GM19463 (cell line): ENCODE measurements around the gene SAMHD1.
"Not testable (repeated sequence)": the region's sequence is repeated elsewhere in the genome, so short reads cannot be mapped to it uniquely, and the experiment has no call there.

Experiments
- ATAC-seq: cut with Tn5 transposase; IDR thresholded peaks from one replicate; pipeline ENCODE4 v1.9.1; 2021; ENCODE audit warnings: mild to moderate bottlenecking, moderate library complexity; ENCODE audit not compliant: unreplicated experiment

Gene SAMHD1

GRCh38 chr20:36856691-36857635 lies 94.5 kb downstream of the SAMHD1 start:
- no peak for ATAC-seq

DNA sequence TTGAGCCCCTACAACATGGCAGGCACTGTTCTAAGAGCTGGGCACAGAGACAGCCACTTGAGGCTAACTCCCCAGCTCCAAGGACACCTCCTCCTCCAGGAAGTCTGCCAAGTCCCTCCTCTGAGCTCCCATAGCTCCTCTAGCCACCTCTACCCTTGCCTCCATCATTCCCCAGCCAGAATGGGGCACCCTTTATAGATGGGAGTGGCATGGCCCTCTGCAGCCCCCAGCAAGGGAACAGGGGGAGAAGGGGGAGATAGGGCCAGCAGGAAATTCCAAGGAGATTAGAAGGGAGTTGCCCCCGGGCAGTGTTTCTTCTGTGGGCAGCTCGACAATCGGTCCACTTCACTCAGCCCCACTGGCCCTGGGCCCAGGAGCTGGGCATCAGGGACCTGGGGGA lies 95.3 kb downstream of the SAMHD1 start:
- no peak for ATAC-seq

DNA sequence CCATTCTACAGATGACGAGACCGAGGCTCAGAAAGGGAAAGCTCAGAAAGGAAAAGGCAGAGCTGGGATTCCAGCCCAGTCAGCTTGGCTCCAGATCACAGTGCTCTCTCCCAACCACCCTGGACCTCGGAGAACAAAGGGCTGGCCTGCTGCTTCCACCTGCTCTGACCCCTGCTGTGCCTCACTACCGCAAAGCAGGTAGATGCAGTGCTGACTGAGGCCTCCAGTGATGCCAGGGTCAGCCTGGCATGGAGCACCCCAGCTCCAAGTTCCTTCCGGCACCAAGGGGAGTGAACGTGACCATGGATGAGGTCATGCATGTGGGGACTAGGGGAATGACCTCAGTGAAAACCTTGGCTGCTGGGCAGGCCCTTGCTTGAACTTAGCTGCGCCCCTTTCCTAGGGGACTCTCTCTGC lies 96.3 kb downstream of the SAMHD1 start:
- ATAC-seq: no peak

- no peak for ATAC-seq
These were observed 96.9 kb downstream of the SAMHD1 start for GRCh38 chr20:36854348-36855240.

GRCh38 chr20:36852187-36852586 lies 99.3 kb downstream of the SAMHD1 start:
- no peak for ATAC-seq

DNA sequence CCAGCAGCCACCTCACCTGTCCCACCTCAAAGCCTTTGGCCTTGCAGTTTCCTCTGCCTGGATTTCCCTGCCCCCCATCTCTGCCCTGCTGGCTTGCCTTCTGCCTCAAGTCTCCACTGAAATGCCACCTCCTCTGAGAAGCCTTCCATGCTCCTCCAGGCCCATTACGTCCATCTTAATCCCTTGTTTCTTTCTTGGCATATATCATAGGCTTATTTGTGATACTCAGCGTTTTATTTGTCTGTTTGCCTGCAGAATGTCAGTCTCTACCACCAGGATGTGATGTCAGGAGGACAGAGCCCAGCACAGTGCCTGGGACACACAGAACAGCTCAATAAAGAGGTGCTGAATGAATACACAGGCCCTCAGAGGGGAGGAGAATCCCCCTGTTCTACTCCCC lies 100.0 kb downstream of the SAMHD1 start:
- no peak for ATAC-seq

DNA sequence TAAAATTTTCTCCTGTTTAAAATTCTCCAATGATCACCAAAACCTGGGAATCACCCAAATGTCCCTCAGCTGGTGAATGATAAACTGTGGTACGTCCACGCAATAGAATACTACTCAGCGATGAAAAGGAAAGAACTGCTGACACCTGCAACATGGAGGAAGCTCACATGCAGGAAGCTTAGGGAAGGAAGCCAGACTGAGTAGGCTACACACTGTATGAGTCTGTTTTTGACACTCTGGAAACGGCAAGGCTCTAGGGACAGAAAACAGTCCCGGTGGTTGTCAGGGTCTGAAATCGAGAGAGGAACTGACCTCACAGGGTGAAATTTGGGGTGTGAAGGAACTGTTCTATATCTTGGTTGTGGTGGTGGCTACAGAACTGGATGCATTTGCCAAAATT lies 100.7 kb downstream of the SAMHD1 start:
- ATAC-seq: no peak

- ATAC-seq: no peak
These were observed 102.0 kb downstream of the SAMHD1 start for GRCh38 chr20:36849333-36850065.

DNA sequence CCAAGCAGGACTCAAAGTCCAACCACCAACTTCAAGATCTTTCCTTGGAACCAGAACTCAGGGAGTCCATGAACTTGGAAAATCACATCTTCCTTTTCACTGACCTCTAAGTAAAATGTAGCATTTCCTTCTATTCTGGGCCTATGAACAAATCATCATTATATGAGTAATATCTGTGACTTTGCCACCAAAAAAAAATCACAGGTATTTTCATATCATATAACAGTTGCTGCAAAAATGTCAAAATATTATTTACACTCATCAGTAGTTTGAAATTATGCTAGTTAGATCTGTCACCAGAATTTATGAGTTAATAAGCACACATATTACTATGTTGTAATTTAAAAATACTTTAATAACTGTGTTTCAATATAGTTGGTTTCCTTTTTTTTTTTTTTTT lies 102.8 kb downstream of the SAMHD1 start:
- no peak for ATAC-seq

DNA sequence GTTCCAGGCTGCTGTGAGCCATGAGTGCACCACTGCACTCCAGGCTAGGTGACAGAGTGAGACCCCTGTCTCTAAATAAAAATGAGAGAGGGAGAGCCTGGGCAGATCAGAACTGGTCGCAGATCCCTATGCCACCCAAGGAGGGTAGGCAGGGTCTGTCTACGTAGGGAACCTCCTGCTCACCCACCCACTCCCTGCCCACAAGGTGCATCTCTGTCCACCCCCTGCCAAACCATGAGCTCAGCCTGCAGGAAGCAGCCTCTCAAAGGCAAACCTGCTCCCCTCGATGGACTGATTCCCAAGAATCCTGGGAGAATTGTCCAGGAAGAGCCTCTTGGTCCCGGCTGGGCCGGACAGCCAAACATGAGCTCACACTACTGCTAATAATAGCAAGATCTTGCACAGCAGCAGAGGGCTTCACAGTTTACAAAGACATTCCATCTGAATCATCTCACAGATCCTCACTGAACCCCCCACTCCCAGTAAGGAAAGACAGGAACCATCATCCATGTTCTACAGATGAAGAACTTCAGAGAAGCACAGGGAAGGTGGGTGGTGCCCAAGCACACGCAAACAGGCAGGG lies 103.3 kb downstream of the SAMHD1 start:
- ATAC-seq: no peak

- no peak for ATAC-seq
These were observed 103.8 kb downstream of the SAMHD1 start for GRCh38 chr20:36847710-36848040.

- no peak for ATAC-seq
These were observed 104.3 kb downstream of the SAMHD1 start for GRCh38 chr20:36847009-36847709.

DNA sequence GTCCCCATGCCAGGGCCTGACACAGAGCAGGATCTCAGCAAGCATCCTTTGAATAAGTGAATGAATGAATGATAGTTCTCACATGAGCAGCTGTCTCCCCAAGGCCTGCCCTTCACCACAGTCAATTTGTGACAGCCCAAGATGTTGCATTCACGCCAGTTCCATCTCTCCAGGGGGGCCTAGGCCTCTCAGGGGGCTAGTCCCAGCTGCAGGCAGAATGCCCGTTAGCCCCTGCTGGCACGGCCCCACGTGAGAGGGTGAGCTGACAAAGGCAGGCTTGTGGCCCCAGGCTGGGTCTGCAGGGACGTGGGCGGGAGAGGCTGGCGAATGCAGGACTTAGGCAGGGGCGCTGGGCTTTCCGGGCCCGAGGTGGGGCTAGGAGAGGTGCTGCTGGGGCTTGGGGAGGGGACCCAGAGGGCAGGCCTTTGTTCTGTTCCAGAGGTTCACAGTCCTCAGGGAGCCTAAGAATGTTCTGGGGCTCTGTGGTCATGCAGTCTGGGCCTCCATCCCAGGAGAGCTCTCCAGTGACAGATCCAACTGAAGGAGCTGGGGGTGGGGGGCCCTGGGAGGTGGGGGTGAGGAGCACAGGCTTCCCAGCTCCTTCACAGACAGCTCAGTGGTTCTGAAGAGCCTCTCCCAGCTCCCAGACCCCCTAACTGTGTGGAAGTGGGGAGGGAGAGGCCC lies 106.1 kb downstream of the SAMHD1 start:
- no peak for ATAC-seq

GRCh38 chr20:36841030-36841429 lies 110.5 kb downstream of the SAMHD1 start:
- ATAC-seq: not testable (repeated sequence)
